Transverse colon (tissue), 4 donors: Measurements from ENCODE around the gene NUDT9.
"Not testable (repeated sequence)": the region's sequence is repeated elsewhere in the genome, so short reads cannot be mapped to it uniquely, and the experiment has no call there.

Experiments used
- CTCF ChIP-seq, 5 experiments: fragments of 200-600 bp in 3 of 5; fragments of 450-650 bp in 2 of 5; sonication (generic) in 3 of 5; IDR thresholded peaks; 1 replicate in 2 of 5; 2 replicates in 3 of 5; pipeline ENCODE4 v1.5.1; 2016 to 2017; ENCODE audit warnings: antibody characterized with exemption in 5 of 5, inconsistent platforms in 3 of 5, mild to moderate bottlenecking in 2 of 5, moderate library complexity in 1 of 5
- EP300 ChIP-seq: sonication (generic); formaldehyde crosslinking; IDR thresholded peaks from one replicate; pipeline ENCODE4 v1.6.1; 2017; ENCODE audit warnings: antibody characterized with exemption, low read depth
- POLR2A ChIP-seq: fragments of 450-650 bp; IDR thresholded peaks from one replicate; pipeline ENCODE4 v1.6.1; 2016; ENCODE audit warnings: antibody characterized with exemption, mild to moderate bottlenecking, moderate library complexity
- POLR2AphosphoS5 ChIP-seq, 3 donors: sonication (generic); formaldehyde crosslinking; IDR thresholded peaks; one replicate each; pipeline ENCODE4 v1.6.1; 2016; ENCODE audit warnings: antibody characterized with exemption in 3 of 3

- TF ChIP-seq POLR2AphosphoS5 (IDR thresholded peaks at IDR 0.05); CTCF (IDR thresholded peaks at IDR 0.05); POLR2A; EP300: not testable (repeated sequence)
These were observed 26.5 kb upstream of the NUDT9 start for GRCh38 chr4:87395851-87396250.
